ENCODE measurements around the gene AURKAIP1.

DNA sequence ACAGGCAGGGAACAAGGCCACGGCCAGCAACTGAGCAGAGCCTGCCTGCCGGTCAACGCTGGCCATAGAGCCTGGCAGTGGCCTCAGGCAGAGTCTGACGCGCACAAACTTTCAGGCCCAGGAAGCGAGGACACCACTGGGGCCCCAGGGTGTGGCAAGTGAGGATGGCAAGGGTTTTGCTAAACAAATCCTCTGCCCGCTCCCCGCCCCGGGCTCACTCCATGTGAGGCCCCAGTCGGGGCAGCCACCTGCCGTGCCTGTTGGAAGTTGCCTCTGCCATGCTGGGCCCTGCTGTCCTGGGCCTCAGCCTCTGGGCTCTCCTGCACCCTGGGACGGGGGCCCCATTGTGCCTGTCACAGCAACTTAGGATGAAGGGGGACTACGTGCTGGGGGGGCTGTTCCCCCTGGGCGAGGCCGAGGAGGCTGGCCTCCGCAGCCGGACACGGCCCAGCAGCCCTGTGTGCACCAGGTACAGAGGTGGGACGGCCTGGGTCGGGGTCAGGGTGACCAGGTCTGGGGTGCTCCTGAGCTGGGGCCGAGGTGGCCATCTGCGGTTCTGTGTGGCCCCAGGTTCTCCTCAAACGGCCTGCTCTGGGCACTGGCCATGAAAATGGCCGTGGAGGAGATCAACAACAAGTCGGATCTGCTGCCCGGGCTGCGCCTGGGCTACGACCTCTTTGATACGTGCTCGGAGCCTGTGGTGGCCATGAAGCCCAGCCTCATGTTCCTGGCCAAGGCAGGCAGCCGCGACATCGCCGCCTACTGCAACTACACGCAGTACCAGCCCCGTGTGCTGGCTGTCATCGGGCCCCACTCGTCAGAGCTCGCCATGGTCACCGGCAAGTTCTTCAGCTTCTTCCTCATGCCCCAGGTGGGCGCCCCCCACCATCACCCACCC is 43.7 kb downstream of the AURKAIP1 start, which contains the start of gene TAS1R3:
- 0 out of 2 replicates have a peak, but pooled peaks have one; percentile 4 for TF ChIP-seq POLR2AphosphoS2 (conservative IDR thresholded peaks at IDR 0.05; ENCODE audit: low read length)
- no peak for TF ChIP-seq USF2 (IDR thresholded peaks at IDR 0.05)
- TF ChIP-seq, protein P1, sequence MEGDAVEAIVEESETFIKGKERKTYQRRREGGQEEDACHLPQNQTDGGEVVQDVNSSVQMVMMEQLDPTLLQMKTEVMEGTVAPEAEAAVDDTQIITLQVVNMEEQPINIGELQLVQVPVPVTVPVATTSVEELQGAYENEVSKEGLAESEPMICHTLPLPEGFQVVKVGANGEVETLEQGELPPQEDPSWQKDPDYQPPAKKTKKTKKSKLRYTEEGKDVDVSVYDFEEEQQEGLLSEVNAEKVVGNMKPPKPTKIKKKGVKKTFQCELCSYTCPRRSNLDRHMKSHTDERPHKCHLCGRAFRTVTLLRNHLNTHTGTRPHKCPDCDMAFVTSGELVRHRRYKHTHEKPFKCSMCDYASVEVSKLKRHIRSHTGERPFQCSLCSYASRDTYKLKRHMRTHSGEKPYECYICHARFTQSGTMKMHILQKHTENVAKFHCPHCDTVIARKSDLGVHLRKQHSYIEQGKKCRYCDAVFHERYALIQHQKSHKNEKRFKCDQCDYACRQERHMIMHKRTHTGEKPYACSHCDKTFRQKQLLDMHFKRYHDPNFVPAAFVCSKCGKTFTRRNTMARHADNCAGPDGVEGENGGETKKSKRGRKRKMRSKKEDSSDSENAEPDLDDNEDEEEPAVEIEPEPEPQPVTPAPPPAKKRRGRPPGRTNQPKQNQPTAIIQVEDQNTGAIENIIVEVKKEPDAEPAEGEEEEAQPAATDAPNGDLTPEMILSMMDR (IDR thresholded peaks at IDR 0.05), result no peak
- no peak; a peak in 1 of 5 replicates for TF ChIP-seq JUN (IDR thresholded peaks at IDR 0.05)
- no peak for TF ChIP-seq RFX5 (IDR thresholded peaks at IDR 0.05)
- no peak for TF ChIP-seq POLR2A (IDR thresholded peaks at IDR 0.05; ENCODE audit: low read length)
- TF ChIP-seq RAD21 (conservative IDR thresholded peaks at IDR 0.05 in 1 of 2, IDR thresholded peaks at IDR 0.05 in 1 of 2), result no peak
- TF ChIP-seq PHF8 (IDR thresholded peaks at IDR 0.05; ENCODE audit: borderline replicate concordance, low read depth), result no peak
- TF ChIP-seq CHD4 (IDR thresholded peaks at IDR 0.05; ENCODE audit: borderline replicate concordance), result no peak
- no peak for TF ChIP-seq MAFK (IDR thresholded peaks at IDR 0.05; ENCODE audit: partially characterized antibody)
- TF ChIP-seq RARB (CRISPR knock-in tag; IDR thresholded peaks at IDR 0.05), result no peak
- no peak for TF ChIP-seq ZNF302 (CRISPR knock-in tag; IDR thresholded peaks at IDR 0.05)
- no peak for TF ChIP-seq NR3C1 (IDR thresholded peaks at IDR 0.05)
- no peak; the same call in 1 of the 2 replicates for TF ChIP-seq PBX3 (IDR thresholded peaks at IDR 0.05)
